HepG2 (cell line): ENCODE results near the gene ARHGEF12. TPM values are rescaled to one million over a fixed set of nuclear protein-coding genes. Genes with fewer than 3 reads are reported as not detected.

ENCODE experiments used
- BHLHE40 ChIP-seq: IDR thresholded peaks from 2 replicates; pipeline ENCODE4 v1.6.1; 2011; ENCODE audit warnings: low read length, improper control_type of control experiment
- ETV5 ChIP-seq: IDR thresholded peaks from 2 replicates; pipeline ENCODE4 v1.6.1; 2018; ENCODE audit warnings: missing biosample characterization, missing genetic modification reagents, inconsistent platforms, borderline replicate concordance
- KDM5B ChIP-seq: sonication (generic); formaldehyde crosslinking; IDR thresholded peaks from 2 replicates; pipeline ENCODE4 v1.4.0; 2020; ENCODE audit warnings: missing genetic modification reagents, mild to moderate bottlenecking, borderline replicate concordance
- KMT2A ChIP-seq: sonication (generic); formaldehyde crosslinking; IDR thresholded peaks from 2 replicates; pipeline ENCODE4 v1.4.0; 2020; ENCODE audit warnings: missing genetic modification reagents
- NRL ChIP-seq: sonication (generic); formaldehyde crosslinking; IDR thresholded peaks from 2 replicates; pipeline ENCODE4 v1.5.0; 2020; ENCODE audit warnings: missing genetic modification reagents, mild to moderate bottlenecking, moderate library complexity, borderline replicate concordance
- PHF5A ChIP-seq: IDR thresholded peaks from one replicate; pipeline ENCODE4 v1.6.1; 2018; ENCODE audit warnings: low read depth, missing genetic modification reagents; ENCODE audit not compliant: unreplicated experiment
- SALL1 ChIP-seq: sonication (generic); formaldehyde crosslinking; IDR thresholded peaks from 2 replicates; pipeline ENCODE4 v1.8.0; 2022; ENCODE audit warnings: mild to moderate bottlenecking, missing genetic modification reagents
- SP2 ChIP-seq: sonication (generic); formaldehyde crosslinking; IDR thresholded peaks from 2 replicates; pipeline ENCODE4 v1.5.1; 2020; ENCODE audit warnings: mild to moderate bottlenecking, missing genetic modification reagents
- TEAD3 ChIP-seq: optimal IDR thresholded peaks from 2 replicates; pipeline ENCODE3; 2016; ENCODE audit warnings: borderline replicate concordance
- ZBTB21 ChIP-seq: sonication (generic); formaldehyde crosslinking; IDR thresholded peaks from 2 replicates; pipeline ENCODE4 v1.4.0; 2020; ENCODE audit warnings: missing genetic modification reagents
- ZBTB33 ChIP-seq: sonication (generic); formaldehyde crosslinking; IDR thresholded peaks from 2 replicates; pipeline ENCODE4 v1.4.0; 2020; ENCODE audit warnings: missing genetic modification reagents
- ZC3H4 ChIP-seq: sonication (generic); formaldehyde crosslinking; IDR thresholded peaks from 2 replicates; pipeline ENCODE4 v1.4.0; 2020; ENCODE audit warnings: missing genetic modification reagents, borderline replicate concordance
- ZFP36 ChIP-seq: fragments of 150-350 bp; IDR thresholded peaks from 2 replicates; pipeline ENCODE4 v1.6.1; 2018; ENCODE audit warnings: borderline replicate concordance, low read length, low read depth; ENCODE audit not compliant: partially characterized antibody
- ZNF205 ChIP-seq: IDR thresholded peaks from 2 replicates; pipeline ENCODE4 v1.6.1; 2018; ENCODE audit warnings: missing biosample characterization, missing genetic modification reagents
- ZNF224 ChIP-seq: sonication (generic); formaldehyde crosslinking; IDR thresholded peaks from 2 replicates; pipeline ENCODE4 v1.5.0; 2020; ENCODE audit warnings: mild to moderate bottlenecking, missing genetic modification reagents
- ZNF329 ChIP-seq: sonication (generic); formaldehyde crosslinking; IDR thresholded peaks from 2 replicates; pipeline ENCODE4 v1.9.0; 2021; ENCODE audit warnings: low read depth, mild to moderate bottlenecking, missing genetic modification reagents
- ZNF335 ChIP-seq: sonication (generic); formaldehyde crosslinking; IDR thresholded peaks from 2 replicates; pipeline ENCODE4 v1.4.0; 2020; ENCODE audit warnings: missing genetic modification reagents
- ZNF510 ChIP-seq: sonication (generic); formaldehyde crosslinking; IDR thresholded peaks from 2 replicates; pipeline ENCODE4 v1.4.0; 2020; ENCODE audit warnings: low read depth, mild to moderate bottlenecking, missing genetic modification reagents
- ZNF605 ChIP-seq: sonication (generic); formaldehyde crosslinking; IDR thresholded peaks from 2 replicates; pipeline ENCODE4 v1.8.0; 2022; ENCODE audit warnings: mild to moderate bottlenecking, missing genetic modification reagents
- ZNF737 ChIP-seq: sonication (generic); formaldehyde crosslinking; IDR thresholded peaks from 2 replicates; pipeline ENCODE4 v1.5.0; 2020; ENCODE audit warnings: missing genetic modification reagents, mild to moderate bottlenecking, borderline replicate concordance
- ZZZ3 ChIP-seq: sonication (generic); formaldehyde crosslinking; IDR thresholded peaks from 2 replicates; pipeline ENCODE4 v1.4.0; 2020; ENCODE audit warnings: missing genetic modification reagents, mild to moderate bottlenecking, borderline replicate concordance
- polyA plus RNA-seq, 8 experiments: library from polyadenylated mRNA; depleted of rRNA in 3 of 8; stranded (reverse) in 7 of 8; unstranded in 1 of 8; fragments of >200 nt; fragmentation: Illumina TruSeq in 4 of 8; extraction: Trizol in 4 of 8; gene quantifications; 2 replicates each; pipeline versions ENCODE4 v1.2.1 to v1.2.3, GENCODE V29; 2011 to 2016; ENCODE audit warnings: low read depth in 4 of 8, missing spikeins in 1 of 8, mixed read lengths in 1 of 8; ENCODE audit not compliant: insufficient read depth in 1 of 8
- total RNA-seq, 5 experiments: library from RNA; depleted of rRNA; stranded (reverse); fragments of >200 nt; fragmentation: Illumina TruSeq; extraction: Trizol; gene quantifications; 2 replicates each; pipeline ENCODE4 v1.2.3, GENCODE V29; 2016; ENCODE audit warnings: low read depth in 1 of 5
- TF ChIP-seq, protein P1 (sequence below), 2 experiments: IDR thresholded peaks; 2 replicates each; pipeline ENCODE4 v1.6.1; 2011 to 2012; ENCODE audit warnings: low read length in 2 of 2, borderline replicate concordance in 1 of 2, low read depth in 1 of 2, mild to moderate bottlenecking in 1 of 2, moderate library complexity in 1 of 2
- TF ChIP-seq, protein P2 (sequence below): IDR thresholded peaks from 2 replicates; pipeline ENCODE4 v1.6.1; 2016; ENCODE audit warnings: missing compliant biosample characterization, missing genetic modification reagents, borderline replicate concordance
- TF ChIP-seq, protein P3 (sequence below): sonication (generic); formaldehyde crosslinking; IDR thresholded peaks from 2 replicates; pipeline ENCODE4 v1.8.0; 2022; ENCODE audit warnings: missing genetic modification reagents, mild to moderate bottlenecking, inconsistent platforms, borderline replicate concordance

Gene ARHGEF12
- total and polyA plus RNA-seq, 2 of the 13 experiments (the other 11 are each of a cell fraction or from before 2014, with no cell fraction given), result 17.9 to 54.4 TPM

DNA sequence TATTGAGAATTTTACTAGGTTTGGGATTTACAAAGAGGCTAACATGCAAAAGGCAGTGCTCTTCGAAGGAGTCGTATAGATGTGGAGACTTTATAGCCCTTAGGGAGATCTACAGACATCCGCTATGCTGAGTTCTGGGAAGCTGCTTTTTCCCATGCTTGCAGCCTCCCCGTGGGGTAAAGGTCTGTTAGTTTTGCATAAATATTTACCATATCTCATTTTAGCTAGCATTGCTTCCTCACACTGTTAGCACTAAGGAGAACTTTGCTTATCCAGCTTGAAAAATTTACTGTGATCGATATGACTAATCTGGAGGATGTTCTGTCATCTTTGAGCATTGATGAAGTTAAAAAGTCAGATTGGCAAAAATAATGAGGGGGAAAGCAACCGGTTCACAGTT, 18.6 kb downstream of the ARHGEF12 start (continued):
- TF ChIP-seq, protein P1, sequence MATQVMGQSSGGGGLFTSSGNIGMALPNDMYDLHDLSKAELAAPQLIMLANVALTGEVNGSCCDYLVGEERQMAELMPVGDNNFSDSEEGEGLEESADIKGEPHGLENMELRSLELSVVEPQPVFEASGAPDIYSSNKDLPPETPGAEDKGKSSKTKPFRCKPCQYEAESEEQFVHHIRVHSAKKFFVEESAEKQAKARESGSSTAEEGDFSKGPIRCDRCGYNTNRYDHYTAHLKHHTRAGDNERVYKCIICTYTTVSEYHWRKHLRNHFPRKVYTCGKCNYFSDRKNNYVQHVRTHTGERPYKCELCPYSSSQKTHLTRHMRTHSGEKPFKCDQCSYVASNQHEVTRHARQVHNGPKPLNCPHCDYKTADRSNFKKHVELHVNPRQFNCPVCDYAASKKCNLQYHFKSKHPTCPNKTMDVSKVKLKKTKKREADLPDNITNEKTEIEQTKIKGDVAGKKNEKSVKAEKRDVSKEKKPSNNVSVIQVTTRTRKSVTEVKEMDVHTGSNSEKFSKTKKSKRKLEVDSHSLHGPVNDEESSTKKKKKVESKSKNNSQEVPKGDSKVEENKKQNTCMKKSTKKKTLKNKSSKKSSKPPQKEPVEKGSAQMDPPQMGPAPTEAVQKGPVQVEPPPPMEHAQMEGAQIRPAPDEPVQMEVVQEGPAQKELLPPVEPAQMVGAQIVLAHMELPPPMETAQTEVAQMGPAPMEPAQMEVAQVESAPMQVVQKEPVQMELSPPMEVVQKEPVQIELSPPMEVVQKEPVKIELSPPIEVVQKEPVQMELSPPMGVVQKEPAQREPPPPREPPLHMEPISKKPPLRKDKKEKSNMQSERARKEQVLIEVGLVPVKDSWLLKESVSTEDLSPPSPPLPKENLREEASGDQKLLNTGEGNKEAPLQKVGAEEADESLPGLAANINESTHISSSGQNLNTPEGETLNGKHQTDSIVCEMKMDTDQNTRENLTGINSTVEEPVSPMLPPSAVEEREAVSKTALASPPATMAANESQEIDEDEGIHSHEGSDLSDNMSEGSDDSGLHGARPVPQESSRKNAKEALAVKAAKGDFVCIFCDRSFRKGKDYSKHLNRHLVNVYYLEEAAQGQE (IDR thresholded peaks at IDR 0.05; ENCODE audit: borderline replicate concordance in 1 of 2, low read depth in 1 of 2, low read length in 2 of 2), result no peak
- no peak for TF ChIP-seq KDM5B (CRISPR knock-in tag)
- no peak for TF ChIP-seq ZNF224
- TF ChIP-seq ZZZ3, result no peak
- TF ChIP-seq SALL1 (CRISPR knock-in tag), result peak; percentile 55; the same call in 1 of the 2 replicates
- TF ChIP-seq ZNF605 (CRISPR knock-in tag), result no peak
- 0 out of 2 replicates have a peak, but pooled peaks have one; percentile 44 for TF ChIP-seq ZNF205 (CRISPR knock-in tag)
- no peak for TF ChIP-seq ZNF335
- TF ChIP-seq, protein P2, sequence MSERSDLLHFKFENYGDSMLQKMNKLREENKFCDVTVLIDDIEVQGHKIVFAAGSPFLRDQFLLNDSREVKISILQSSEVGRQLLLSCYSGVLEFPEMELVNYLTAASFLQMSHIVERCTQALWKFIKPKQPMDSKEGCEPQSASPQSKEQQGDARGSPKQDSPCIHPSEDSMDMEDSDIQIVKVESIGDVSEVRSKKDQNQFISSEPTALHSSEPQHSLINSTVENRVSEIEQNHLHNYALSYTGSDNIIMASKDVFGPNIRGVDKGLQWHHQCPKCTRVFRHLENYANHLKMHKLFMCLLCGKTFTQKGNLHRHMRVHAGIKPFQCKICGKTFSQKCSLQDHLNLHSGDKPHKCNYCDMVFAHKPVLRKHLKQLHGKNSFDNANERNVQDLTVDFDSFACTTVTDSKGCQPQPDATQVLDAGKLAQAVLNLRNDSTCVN (CRISPR knock-in tag), result no peak
- no peak for TF ChIP-seq ZNF510 (CRISPR knock-in tag)
- no peak for TF ChIP-seq ZBTB21
- TF ChIP-seq KMT2A (CRISPR knock-in tag), result peak; percentile 52; the same call in 1 of the 2 replicates
- peak; percentile 36 for TF ChIP-seq TEAD3 (CRISPR knock-in tag)
- peak; percentile 29; the same call in 1 of the 2 replicates for TF ChIP-seq ETV5
- TF ChIP-seq ZNF737 (CRISPR knock-in tag), result no peak
- TF ChIP-seq ZBTB33 (CRISPR knock-in tag), result peak; percentile 66
- TF ChIP-seq, protein P3, sequence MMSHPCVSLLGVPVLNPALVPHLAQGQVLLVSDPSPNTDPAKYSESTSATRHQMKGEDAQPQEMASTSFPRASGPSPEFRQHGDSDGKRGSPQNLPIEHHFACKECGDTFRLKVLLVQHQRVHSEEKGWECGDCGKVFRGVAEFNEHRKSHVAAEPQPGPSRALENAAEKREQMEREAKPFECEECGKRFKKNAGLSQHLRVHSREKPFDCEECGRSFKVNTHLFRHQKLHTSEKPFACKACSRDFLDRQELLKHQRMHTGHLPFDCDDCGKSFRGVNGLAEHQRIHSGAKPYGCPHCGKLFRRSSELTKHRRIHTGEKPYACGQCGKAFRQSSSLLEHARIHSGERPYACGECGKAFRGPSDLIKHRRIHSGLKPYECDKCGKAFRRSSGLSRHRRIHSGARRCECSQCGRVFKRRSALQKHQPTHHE (CRISPR knock-in tag), result no peak
- TF ChIP-seq ZFP36, result no peak
- TF ChIP-seq ZC3H4 (CRISPR knock-in tag), result no peak
- TF ChIP-seq SP2 (CRISPR knock-in tag), result no peak
- no peak for TF ChIP-seq NRL (CRISPR knock-in tag)
- no peak for TF ChIP-seq BHLHE40
- no peak for TF ChIP-seq ZNF329
- TF ChIP-seq PHF5A, result no peak
